Measurements from ENCODE around the gene DDX5. TPM values are rescaled to one million over a fixed set of nuclear protein-coding genes. Genes with fewer than 3 reads are reported as not detected.

Gene DDX5
- polyA plus RNA-seq, 1 of the 3 experiments (the other 2 are of a cell fraction): 1,642 TPM

DNA sequence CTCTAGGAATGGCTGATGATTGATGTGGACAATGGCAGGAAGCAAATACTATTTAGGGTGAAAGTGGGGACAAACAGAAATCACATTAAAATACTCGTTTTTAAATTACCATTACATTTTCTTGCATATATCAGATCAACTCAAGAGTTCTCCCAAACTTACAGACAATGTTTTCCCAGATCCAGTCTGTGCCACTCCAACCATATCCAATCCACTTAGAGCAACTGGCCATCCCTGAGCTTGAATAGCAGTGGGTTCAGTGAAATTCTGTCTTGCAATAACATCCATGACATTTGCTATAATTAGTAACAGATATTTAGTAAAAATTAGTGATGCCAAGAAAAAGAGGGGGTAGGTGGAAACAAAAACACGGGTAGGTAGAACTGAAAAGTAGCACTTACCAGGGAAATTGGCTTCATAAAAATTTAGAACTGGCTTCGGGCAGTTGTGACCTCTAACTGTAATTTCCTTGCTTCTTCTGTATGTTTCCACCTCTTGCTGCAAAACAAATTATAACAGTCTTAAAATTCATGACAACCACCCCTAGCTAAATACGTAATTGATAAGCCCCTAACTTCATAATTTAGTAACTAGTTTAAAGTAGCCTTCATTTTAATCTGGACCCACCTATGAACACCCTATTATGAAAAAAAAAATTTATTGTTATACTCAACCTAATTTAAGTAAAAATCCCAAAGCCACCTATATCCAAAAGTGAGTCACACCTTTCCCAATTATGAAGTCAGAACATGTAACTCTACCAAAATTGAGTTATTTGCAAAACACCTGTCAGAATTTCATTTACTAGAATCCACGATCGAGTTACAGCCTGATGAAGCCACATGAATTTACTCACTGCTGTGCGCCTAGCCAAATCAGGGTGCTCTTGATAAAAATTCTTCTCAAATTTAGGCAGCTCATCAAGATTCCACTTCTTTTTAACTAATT lies 2.0 kb downstream of the DDX5 start:
- ChIA-PET POLR2A (interaction anchor here (1.5 to 4.1 kb wide), 4 partner anchors 8 to 158 kb away, joined by 7 to 140 read pairs (median 12); partner anchors contain the start of genes POLG2 and SMURF2), CTCF (interaction anchor here (0.7 to 13.6 kb wide), 6 partner anchors 7 to 145 kb away, joined by 3 to 122 read pairs (median 31); partner anchors contain the start of gene POLG2)
- 29% methylated on average over 7 of the region's 7 CpGs for WGBS (ENCODE audit: low lambda C conversion rate)
- Histone ChIP-seq H2AFZ (ENCODE audit: low read depth) (no peak overlapping the region), H3K9me3 (no peaks in the 10 kb centered on the region), H3F3A (replicated peaks; ENCODE audit: insufficient read depth) (peaks cover 68% of the 10 kb centered on the region), H3K4me1 (ENCODE audit: control insufficient read depth in 1 of 2, insufficient read depth in 2 of 2, low read depth in 1 of 2, low read length in 1 of 2) (peaks cover 27 to 45% of the 10 kb centered on the region in 2 experiments), H3K4me2 (peak overlapping the region; percentile 86), H3K27ac (ENCODE audit: low read depth in 2 of 2, low read length in 1 of 2) (peak overlapping the region; percentile 3 to 98), H3K27me3 (ENCODE audit: insufficient read depth) (no peaks in the 10 kb centered on the region), H3K36me3 (replicated peaks in 1 of 2; ENCODE audit: control insufficient read depth in 1 of 2, insufficient read depth in 2 of 2, low read length in 1 of 2) (peaks cover 66 to 70% of the 10 kb centered on the region in 2 experiments), H3K4me3 (ENCODE audit: low read depth in 2 of 2, low read length in 1 of 2) (peak overlapping the region; percentile 74 to 96), H4K20me1 (ENCODE audit: insufficient read depth) (peaks cover 81% of the 10 kb centered on the region), H3K9ac (peak overlapping the region; percentile 100), H3K79me2 (ENCODE audit: insufficient read depth) (peaks cover 92% of the 10 kb centered on the region), H3K9me2 (no peaks in the 10 kb centered on the region)
- DNase-seq: no peak
- TF ChIP-seq, protein P1, sequence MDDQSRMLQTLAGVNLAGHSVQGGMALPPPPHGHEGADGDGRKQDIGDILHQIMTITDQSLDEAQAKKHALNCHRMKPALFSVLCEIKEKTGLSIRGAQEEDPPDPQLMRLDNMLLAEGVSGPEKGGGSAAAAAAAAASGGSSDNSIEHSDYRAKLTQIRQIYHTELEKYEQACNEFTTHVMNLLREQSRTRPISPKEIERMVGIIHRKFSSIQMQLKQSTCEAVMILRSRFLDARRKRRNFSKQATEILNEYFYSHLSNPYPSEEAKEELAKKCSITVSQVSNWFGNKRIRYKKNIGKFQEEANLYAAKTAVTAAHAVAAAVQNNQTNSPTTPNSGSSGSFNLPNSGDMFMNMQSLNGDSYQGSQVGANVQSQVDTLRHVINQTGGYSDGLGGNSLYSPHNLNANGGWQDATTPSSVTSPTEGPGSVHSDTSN (IDR thresholded peaks at IDR 0.05): no peak

DNA sequence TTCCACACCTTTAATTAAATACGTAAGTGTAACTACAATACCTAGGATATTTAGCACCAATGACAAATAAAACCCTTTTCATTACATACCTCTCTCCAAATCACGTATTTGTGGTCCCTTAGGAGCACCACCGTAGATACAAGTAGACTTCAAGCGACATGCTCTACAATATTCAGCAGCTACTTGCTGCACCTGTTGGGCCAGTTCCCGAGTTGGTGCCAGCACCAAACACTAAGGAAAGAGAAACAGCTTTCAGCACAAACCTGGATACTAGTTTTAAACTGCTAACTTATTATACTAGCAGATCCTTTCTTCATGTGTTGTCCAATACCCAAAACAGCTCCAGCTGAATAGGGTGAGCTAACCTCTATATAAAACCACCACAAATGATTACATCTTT lies 2.7 kb downstream of the DDX5 start:
- H3K4me3 ChIP-seq (ENCODE audit: low read depth in 2 of 2, low read length in 1 of 2): peak overlapping the region; percentile 74 to 96; a peak in 2 of 4 replicates

More for the DNA sequence above, 2.7 kb downstream of the DDX5 start:
- Histone ChIP-seq H3K4me2 (peak overlapping the region; percentile 86), H3K9ac (peak overlapping the region; percentile 100; the same call in 1 of the 2 replicates), H3K9me2 (no peaks in the 10 kb centered on the region), H3K79me2 (ENCODE audit: insufficient read depth) (peaks cover 88% of the 10 kb centered on the region), H3K27ac (ENCODE audit: low read depth in 2 of 2, low read length in 1 of 2) (peak overlapping the region; percentile 47 to 87), H2AFZ (ENCODE audit: low read depth) (no peak overlapping the region), H3F3A (replicated peaks; ENCODE audit: insufficient read depth) (peaks cover 76% of the 10 kb centered on the region), H3K27me3 (ENCODE audit: insufficient read depth) (no peaks in the 10 kb centered on the region), H3K4me1 (ENCODE audit: control insufficient read depth in 1 of 2, insufficient read depth in 2 of 2, low read depth in 1 of 2, low read length in 1 of 2) (peaks cover 24 to 42% of the 10 kb centered on the region in 2 experiments), H4K20me1 (ENCODE audit: insufficient read depth) (peaks cover 82% of the 10 kb centered on the region), H3K9me3 (no peaks in the 10 kb centered on the region), H3K36me3 (replicated peaks in 1 of 2; ENCODE audit: control insufficient read depth in 1 of 2, insufficient read depth in 2 of 2, low read length in 1 of 2) (peaks cover 71 to 72% of the 10 kb centered on the region in 2 experiments)
- TF ChIP-seq POLR2AphosphoS5 (IDR thresholded peaks at IDR 0.05; ENCODE audit: low read depth, low read length) (no peak; the same call in 1 of the 2 replicates), MEF2A (IDR thresholded peaks at IDR 0.05; ENCODE audit: borderline replicate concordance, low read depth) (no peak), NFIC (IDR thresholded peaks at IDR 0.05; ENCODE audit: borderline replicate concordance) (no peak), FOSL2 (IDR thresholded peaks at IDR 0.05; ENCODE audit: borderline replicate concordance, low read depth) (no peak), ELF1 (IDR thresholded peaks at IDR 0.05) (no peak), RXRA (IDR thresholded peaks at IDR 0.05; ENCODE audit: borderline replicate concordance, low read depth) (no peak), TAF1 (IDR thresholded peaks at IDR 0.05; ENCODE audit: borderline replicate concordance, low read depth, low read length) (no peak), RFX5 (IDR thresholded peaks at IDR 0.05; ENCODE audit: low read length) (no peak), TEAD4 (IDR thresholded peaks at IDR 0.05; ENCODE audit: borderline replicate concordance, insufficient read depth) (no peak), GATA2 (CRISPR knock-in tag; IDR thresholded peaks at IDR 0.05) (no peak)
- TF ChIP-seq, protein P2, sequence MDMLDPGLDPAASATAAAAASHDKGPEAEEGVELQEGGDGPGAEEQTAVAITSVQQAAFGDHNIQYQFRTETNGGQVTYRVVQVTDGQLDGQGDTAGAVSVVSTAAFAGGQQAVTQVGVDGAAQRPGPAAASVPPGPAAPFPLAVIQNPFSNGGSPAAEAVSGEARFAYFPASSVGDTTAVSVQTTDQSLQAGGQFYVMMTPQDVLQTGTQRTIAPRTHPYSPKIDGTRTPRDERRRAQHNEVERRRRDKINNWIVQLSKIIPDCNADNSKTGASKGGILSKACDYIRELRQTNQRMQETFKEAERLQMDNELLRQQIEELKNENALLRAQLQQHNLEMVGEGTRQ (IDR thresholded peaks at IDR 0.05; ENCODE audit: borderline replicate concordance, low read depth, low read length): no peak
- TF ChIP-seq, protein P3, sequence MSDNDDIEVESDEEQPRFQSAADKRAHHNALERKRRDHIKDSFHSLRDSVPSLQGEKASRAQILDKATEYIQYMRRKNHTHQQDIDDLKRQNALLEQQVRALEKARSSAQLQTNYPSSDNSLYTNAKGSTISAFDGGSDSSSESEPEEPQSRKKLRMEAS (IDR thresholded peaks at IDR 0.05; ENCODE audit: low read depth): no peak
- TF ChIP-seq, protein P1 (IDR thresholded peaks at IDR 0.05): no peak
- TF ChIP-seq, protein P4, sequence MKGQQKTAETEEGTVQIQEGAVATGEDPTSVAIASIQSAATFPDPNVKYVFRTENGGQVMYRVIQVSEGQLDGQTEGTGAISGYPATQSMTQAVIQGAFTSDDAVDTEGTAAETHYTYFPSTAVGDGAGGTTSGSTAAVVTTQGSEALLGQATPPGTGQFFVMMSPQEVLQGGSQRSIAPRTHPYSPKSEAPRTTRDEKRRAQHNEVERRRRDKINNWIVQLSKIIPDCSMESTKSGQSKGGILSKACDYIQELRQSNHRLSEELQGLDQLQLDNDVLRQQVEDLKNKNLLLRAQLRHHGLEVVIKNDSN (IDR thresholded peaks at IDR 0.05; ENCODE audit: borderline replicate concordance, low read depth): no peak
- WGBS (ENCODE audit: low lambda C conversion rate): 94% methylated on average over 5 of the region's 5 CpGs
- ChIA-PET CTCF (interaction anchor here (2.1 to 13.6 kb wide), 4 partner anchors 6 to 146 kb away, joined by 10 to 122 read pairs (median 56); partner anchors contain the start of gene POLG2), POLR2A (no interaction called here)
- DNase-seq: no peak
